OCI-LY7 (cell line): ENCODE data around the gene CLEC16A.

Experiments
- EZH2phosphoT487 ChIP-seq: fragments of 200-600 bp; sonication (generic); IDR thresholded peaks from 2 replicates; pipeline ENCODE4 v1.6.1; 2018; ENCODE audit warnings: low read depth, borderline replicate concordance, mild to moderate bottlenecking, mixed run types, antibody characterized with exemption, low read length, moderate library complexity, mixed read lengths
- TF ChIP-seq, protein P1 (sequence below): fragments of 200-600 bp; sonication (generic); conservative IDR thresholded peaks from 2 replicates; pipeline ENCODE4 v1.5.1; 2014; ENCODE audit warnings: mild to moderate bottlenecking, antibody characterized with exemption, low read length, moderate library complexity, mixed read lengths

DNA sequence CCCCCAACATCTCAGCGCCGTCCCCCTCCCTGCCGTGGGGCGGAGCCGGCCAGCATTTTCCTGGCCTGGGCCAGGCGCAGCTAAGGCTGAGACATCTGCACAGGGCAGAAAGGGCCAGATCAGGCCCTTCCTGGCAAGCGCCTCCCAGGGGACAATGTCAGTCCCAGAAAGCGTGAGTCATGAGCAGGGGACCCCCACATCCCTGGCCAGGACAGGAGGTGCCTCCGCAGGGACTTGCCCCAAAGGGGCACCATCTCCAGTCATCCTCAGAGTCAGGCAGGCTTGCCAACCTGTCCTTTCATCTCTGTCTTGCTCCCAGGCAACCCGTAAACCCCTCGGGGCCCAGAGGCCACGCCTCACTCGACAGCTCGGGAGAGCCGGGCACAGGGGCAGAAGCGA is 268.4 kb downstream of the CLEC16A start:
- TF ChIP-seq, protein P1, sequence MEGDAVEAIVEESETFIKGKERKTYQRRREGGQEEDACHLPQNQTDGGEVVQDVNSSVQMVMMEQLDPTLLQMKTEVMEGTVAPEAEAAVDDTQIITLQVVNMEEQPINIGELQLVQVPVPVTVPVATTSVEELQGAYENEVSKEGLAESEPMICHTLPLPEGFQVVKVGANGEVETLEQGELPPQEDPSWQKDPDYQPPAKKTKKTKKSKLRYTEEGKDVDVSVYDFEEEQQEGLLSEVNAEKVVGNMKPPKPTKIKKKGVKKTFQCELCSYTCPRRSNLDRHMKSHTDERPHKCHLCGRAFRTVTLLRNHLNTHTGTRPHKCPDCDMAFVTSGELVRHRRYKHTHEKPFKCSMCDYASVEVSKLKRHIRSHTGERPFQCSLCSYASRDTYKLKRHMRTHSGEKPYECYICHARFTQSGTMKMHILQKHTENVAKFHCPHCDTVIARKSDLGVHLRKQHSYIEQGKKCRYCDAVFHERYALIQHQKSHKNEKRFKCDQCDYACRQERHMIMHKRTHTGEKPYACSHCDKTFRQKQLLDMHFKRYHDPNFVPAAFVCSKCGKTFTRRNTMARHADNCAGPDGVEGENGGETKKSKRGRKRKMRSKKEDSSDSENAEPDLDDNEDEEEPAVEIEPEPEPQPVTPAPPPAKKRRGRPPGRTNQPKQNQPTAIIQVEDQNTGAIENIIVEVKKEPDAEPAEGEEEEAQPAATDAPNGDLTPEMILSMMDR: no peak
- TF ChIP-seq EZH2phosphoT487: no peak
